NT2/D1 (cell line): Measurements from ENCODE around the gene C2CD2L.

Source experiments
- SUZ12 ChIP-seq: IDR thresholded peaks from 2 replicates; pipeline ENCODE4 v1.6.1; 2011; ENCODE audit not compliant: insufficient read length, insufficient read depth; ENCODE audit errors: extremely low read depth
- YY1 ChIP-seq: IDR thresholded peaks from 2 replicates; pipeline ENCODE4 v1.6.1; 2011; ENCODE audit not compliant: insufficient read length, insufficient read depth
- ZNF274 ChIP-seq: IDR thresholded peaks from 2 replicates; pipeline ENCODE4 v1.6.1; 2011; ENCODE audit warnings: mild to moderate bottlenecking, low read depth, low read length

DNA sequence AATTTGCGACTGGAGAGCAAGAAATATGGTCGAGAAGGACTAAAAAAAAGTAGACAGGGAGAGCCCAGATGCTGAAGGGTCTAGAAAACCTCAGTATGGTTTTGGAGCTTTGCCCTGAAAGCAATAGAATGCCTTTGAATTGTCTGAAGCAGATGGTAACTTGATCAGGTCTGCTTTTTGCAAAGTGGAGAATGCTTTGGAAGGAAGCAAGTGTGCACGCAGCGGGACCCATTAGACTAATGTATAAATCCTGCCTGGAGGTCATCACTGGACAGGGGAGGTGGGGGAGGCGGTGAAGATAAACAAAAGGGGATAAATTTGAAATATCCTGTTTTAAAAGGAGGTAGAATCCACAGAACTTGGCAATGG is 13.5 kb downstream of the C2CD2L start:
- TF ChIP-seq ZNF274 (no peak), YY1 (no peak), SUZ12 (no peak)
